SU-DHL-6 (cell line): ENCODE measurements around the gene ARPC1A.

Source experiments
- H2AFZ ChIP-seq: fragments of 200-600 bp; sonication (generic); 2 replicates; pipeline ENCODE4 v1.6.1; 2014; ENCODE audit warnings: low read depth, mild to moderate bottlenecking, moderate library complexity, mixed read lengths, antibody characterized with exemption, low read length; ENCODE audit not compliant: severe bottlenecking
- H3F3A ChIP-seq: fragments of 200-600 bp; shearing (Covaris generic); 2 replicates; pipeline ENCODE4 v1.6.0; 2016; ENCODE audit warnings: antibody characterized with exemption, mild to moderate bottlenecking; ENCODE audit not compliant: insufficient read depth
- H3K27ac ChIP-seq: fragments of 200-600 bp; sonication (generic); 2 replicates; pipeline ENCODE4 v1.5.1; 2016; ENCODE audit warnings: low read depth, mild to moderate bottlenecking, low read length, moderate library complexity, mixed read lengths
- H3K27me3 ChIP-seq: fragments of 200-600 bp; sonication (generic), shearing (Covaris generic); 2 replicates; pipeline ENCODE4 v1.6.0; 2014; ENCODE audit warnings: mild to moderate bottlenecking, low read length
- H3K36me3 ChIP-seq: fragments of 200-600 bp; sonication (generic); 2 replicates; pipeline ENCODE4 v1.6.1; 2014; ENCODE audit warnings: mild to moderate bottlenecking, low read length, mixed read lengths
- H3K4me2 ChIP-seq: fragments of 300-600, 200-600 bp; shearing (Covaris generic), sonication (generic); 2 replicates; pipeline ENCODE4 v1.6.0; 2014; ENCODE audit warnings: low read length, low read depth, mild to moderate bottlenecking; ENCODE audit not compliant: poor library complexity, severe bottlenecking
- H3K4me3 ChIP-seq: fragments of 200-600 bp; sonication (generic); 2 replicates; pipeline ENCODE4 v1.5.1; 2014; ENCODE audit warnings: antibody characterized with exemption, low read length, mild to moderate bottlenecking, mixed read lengths; ENCODE audit not compliant: insufficient read depth, poor library complexity, severe bottlenecking
- H3K79me2 ChIP-seq: fragments of 200-600 bp; sonication (generic); 2 replicates; pipeline ENCODE4 v1.6.1; 2014; ENCODE audit warnings: mild to moderate bottlenecking, low read length, moderate library complexity; ENCODE audit not compliant: insufficient read depth
- H3K9ac ChIP-seq: fragments of 200-600 bp; sonication (generic); 2 replicates; pipeline ENCODE4 v1.7.0; 2014; ENCODE audit warnings: mild to moderate bottlenecking, low read length
- H3K9me2 ChIP-seq: fragments of 200-600 bp; sonication (generic); replicated peaks from 2 replicates; pipeline ENCODE4 v1.6.1; 2014; ENCODE audit warnings: low read length; ENCODE audit not compliant: insufficient read depth
- H3K9me3 ChIP-seq: fragments of 200-600 bp; sonication (generic); 2 replicates; pipeline ENCODE4 v1.6.1; 2014; ENCODE audit warnings: low read length, mixed read lengths; ENCODE audit not compliant: insufficient read depth
- H4K20me1 ChIP-seq: fragments of 200-600 bp; sonication (generic); 2 replicates; pipeline ENCODE4 v1.6.1; 2014; ENCODE audit warnings: low read depth, mild to moderate bottlenecking, antibody characterized with exemption, low read length, moderate library complexity, mixed read lengths
- CTCF ChIP-seq: fragments of 200-600 bp; sonication (generic); IDR thresholded peaks from one replicate; pipeline ENCODE4 v1.5.1; 2017; ENCODE audit warnings: antibody characterized with exemption, mild to moderate bottlenecking, low read length, moderate library complexity; ENCODE audit not compliant: insufficient read depth, poor library complexity, severe bottlenecking
- EZH2phosphoT487 ChIP-seq: fragments of 200-600 bp; sonication (generic), shearing (Covaris generic); conservative IDR thresholded peaks from 2 replicates; pipeline ENCODE4 v1.6.1; 2018; ENCODE audit warnings: mild to moderate bottlenecking, antibody characterized with exemption, low read length, moderate library complexity, mixed read lengths

The ARPC1A gene

DNA sequence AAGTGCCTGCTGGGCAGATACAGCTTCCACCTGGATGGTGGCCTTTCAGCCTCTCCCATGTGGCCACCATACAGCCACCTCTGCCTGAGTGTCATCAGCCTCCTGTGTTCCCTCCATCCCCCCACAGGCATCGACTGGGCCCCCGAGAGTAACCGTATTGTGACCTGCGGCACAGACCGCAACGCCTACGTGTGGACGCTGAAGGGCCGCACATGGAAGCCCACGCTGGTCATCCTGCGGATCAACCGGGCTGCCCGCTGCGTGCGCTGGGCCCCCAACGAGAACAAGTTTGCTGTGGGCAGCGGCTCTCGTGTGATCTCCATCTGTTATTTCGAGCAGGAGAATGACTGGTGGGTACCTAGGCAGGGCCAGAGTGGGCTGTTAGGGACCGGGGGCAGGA is 62.2 kb downstream of the ARPC1A start:
- Histone ChIP-seq H3K9ac (no peak overlapping the region), H3K27me3 (no peaks in the 10 kb centered on the region), H3K9me2 (no peaks in the 10 kb centered on the region), H3K4me3 (no peak overlapping the region), H2AFZ (no peak overlapping the region), H3K9me3 (no peaks in the 10 kb centered on the region), H3K36me3 (no peaks in the 10 kb centered on the region), H3F3A (peaks cover 5% of the 10 kb centered on the region; the same call in 1 of the 2 replicates), H4K20me1 (peaks cover 5% of the 10 kb centered on the region; the same call in 1 of the 2 replicates), H3K79me2 (peaks cover 22% of the 10 kb centered on the region; the same call in 1 of the 2 replicates), H3K27ac (no peak overlapping the region), H3K4me2 (no peak overlapping the region)
- TF ChIP-seq CTCF: no peak
- no peak for TF ChIP-seq EZH2phosphoT487

- Histone ChIP-seq H3K9ac (no peak overlapping the region), H3K36me3 (no peaks in the 10 kb centered on the region), H3K4me2 (no peak overlapping the region), H4K20me1 (no peaks in the 10 kb centered on the region), H3K27ac (no peak overlapping the region), H3K4me3 (no peak overlapping the region), H2AFZ (no peak overlapping the region), H3K9me3 (no peaks in the 10 kb centered on the region), H3K9me2 (no peaks in the 10 kb centered on the region), H3F3A (peaks cover 12% of the 10 kb centered on the region), H3K27me3 (no peaks in the 10 kb centered on the region), H3K79me2 (peaks cover 5% of the 10 kb centered on the region; the same call in 1 of the 2 replicates)
- TF ChIP-seq EZH2phosphoT487 (no peak), CTCF (no peak)
Measured at GRCh38 chr7:99389772-99390171, 64.1 kb downstream of the ARPC1A start.

DNA sequence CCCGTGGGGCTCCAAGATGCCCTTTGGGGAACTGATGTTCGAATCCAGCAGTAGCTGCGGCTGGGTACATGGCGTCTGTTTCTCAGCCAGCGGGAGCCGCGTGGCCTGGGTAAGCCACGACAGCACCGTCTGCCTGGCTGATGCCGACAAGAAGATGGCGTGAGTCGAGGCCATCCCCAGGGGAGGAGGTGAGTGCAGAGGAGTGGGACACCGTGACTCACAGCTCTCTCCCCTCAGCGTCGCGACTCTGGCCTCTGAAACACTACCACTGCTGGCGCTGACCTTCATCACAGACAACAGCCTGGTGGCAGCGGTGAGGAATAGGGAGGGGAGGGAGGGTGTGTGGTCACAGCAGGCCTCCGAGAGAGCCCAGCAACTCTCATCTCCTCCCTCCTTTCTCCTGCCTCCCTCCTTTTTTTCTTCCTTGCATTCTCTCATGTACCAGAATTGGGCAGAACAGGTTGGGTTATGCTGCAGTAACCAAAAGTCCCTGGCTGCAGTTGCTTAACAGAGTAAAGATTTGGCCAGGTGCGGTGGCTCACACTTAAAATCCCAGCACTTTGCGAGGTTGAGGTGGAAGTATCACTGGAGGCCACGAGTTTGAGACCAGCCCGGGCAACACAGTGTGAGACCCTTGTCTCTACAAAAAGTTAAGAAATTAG is 65.4 kb downstream of the ARPC1A start:
- no peak for TF ChIP-seq CTCF
- TF ChIP-seq EZH2phosphoT487: no peak
- H3F3A ChIP-seq: peaks cover 25% of the 10 kb centered on the region
- no peaks in the 10 kb centered on the region for H3K36me3 ChIP-seq
- no peaks in the 10 kb centered on the region for H3K27me3 ChIP-seq
- H2AFZ ChIP-seq: no peak overlapping the region
- H4K20me1 ChIP-seq: no peaks in the 10 kb centered on the region; the same call in 1 of the 2 replicates
- no peaks in the 10 kb centered on the region for H3K79me2 ChIP-seq
- H3K4me2 ChIP-seq: no peak overlapping the region
- H3K9me3 ChIP-seq: no peaks in the 10 kb centered on the region
- H3K4me3 ChIP-seq: no peak overlapping the region
- no peak overlapping the region for H3K9ac ChIP-seq
- H3K27ac ChIP-seq: no peak overlapping the region
- H3K9me2 ChIP-seq: no peaks in the 10 kb centered on the region
